Smooth muscle cell (in vitro differentiated cells): ENCODE measurements around the gene PCSK7. TPM values are rescaled to one million over a fixed set of nuclear protein-coding genes. Genes with fewer than 3 reads are reported as not detected.

Experiments
- DNase-seq: peaks from one replicate; lab custom pipeline; 2025; ENCODE audit not compliant: unreplicated experiment; lab: John Stamatoyannopoulos, UW
- H2AFZ ChIP-seq: fragments of 200-600 bp; sonication (generic); 2 replicates; pipeline ENCODE4 v1.6.0; 2016; ENCODE audit warnings: antibody characterized with exemption, low read depth, mild to moderate bottlenecking
- H3F3A ChIP-seq: fragments of 200-600 bp; sonication (generic); 2 replicates; pipeline ENCODE4 v1.6.0; 2017; ENCODE audit warnings: antibody characterized with exemption, low read depth
- H3K27ac ChIP-seq: fragments of 200-600 bp; sonication (generic); 2 replicates; pipeline ENCODE4 v1.5.1; 2016; ENCODE audit warnings: low read depth, mild to moderate bottlenecking
- H3K27me3 ChIP-seq: fragments of 200-600 bp; sonication (generic); 2 replicates; pipeline ENCODE4 v1.6.1; 2016; ENCODE audit warnings: low read depth, mild to moderate bottlenecking
- H3K36me3 ChIP-seq: fragments of 200-600 bp; sonication (generic); 2 replicates; pipeline ENCODE4 v1.5.1; 2016; ENCODE audit warnings: low read depth
- H3K4me1 ChIP-seq: fragments of 200-600 bp; sonication (generic); 2 replicates; pipeline ENCODE4 v1.5.1; 2016; ENCODE audit warnings: low read depth
- H3K4me2 ChIP-seq: fragments of 200-600 bp; sonication (generic); 2 replicates; pipeline ENCODE4 v1.6.0; 2016; ENCODE audit warnings: mild to moderate bottlenecking
- H3K4me3 ChIP-seq: fragments of 200-600 bp; sonication (generic); 2 replicates; pipeline ENCODE4 v1.5.1; 2016; ENCODE audit warnings: mild to moderate bottlenecking
- H3K79me2 ChIP-seq: fragments of 200-600 bp; sonication (generic); 2 replicates; pipeline ENCODE4 v1.6.0; 2016; ENCODE audit warnings: low read depth, mild to moderate bottlenecking
- H3K9ac ChIP-seq: fragments of 200-600 bp; sonication (generic); 2 replicates; pipeline ENCODE4 v1.6.0; 2016; ENCODE audit warnings: low read depth
- H3K9me3 ChIP-seq: fragments of 200-600 bp; sonication (generic); replicated peaks from 2 replicates; pipeline ENCODE4 v1.5.1; 2016; ENCODE audit warnings: low read depth
- H4K20me1 ChIP-seq: fragments of 200-600 bp; sonication (generic); 2 replicates; pipeline ENCODE4 v1.6.0; 2016; ENCODE audit warnings: low read depth
- CTCF ChIP-seq: fragments of 200-600 bp; sonication (generic); IDR thresholded peaks from 2 replicates; pipeline ENCODE4 v1.5.1; 2017; ENCODE audit warnings: borderline replicate concordance, mild to moderate bottlenecking, antibody characterized with exemption; ENCODE audit not compliant: insufficient read depth, poor library complexity, severe bottlenecking
- WGBS: methylation state at CpG from one replicate; pipeline ENCODE4 v1.1.7; 2016; ENCODE audit warnings: low lambda C conversion rate; 5-methylcytosine and 5-hydroxymethylcytosine counted together
- polyA plus RNA-seq: library from polyadenylated mRNA; unstranded; fragments of >200 nt; fragmentation: Nextera tagmentation; extraction: Ambion mirVana; gene quantifications from 2 replicates; pipeline ENCODE4 v1.2.1, GENCODE V29; 2016
- total RNA-seq: library from RNA; depleted of rRNA; stranded (reverse); fragments of >200 nt; gene quantifications from 2 replicates; pipeline ENCODE4 v1.2.3, GENCODE V29; 2014

Gene PCSK7
- total and polyA plus RNA-seq, 2 experiments from 2014 or later: 20.8 to 23.5 TPM

DNA sequence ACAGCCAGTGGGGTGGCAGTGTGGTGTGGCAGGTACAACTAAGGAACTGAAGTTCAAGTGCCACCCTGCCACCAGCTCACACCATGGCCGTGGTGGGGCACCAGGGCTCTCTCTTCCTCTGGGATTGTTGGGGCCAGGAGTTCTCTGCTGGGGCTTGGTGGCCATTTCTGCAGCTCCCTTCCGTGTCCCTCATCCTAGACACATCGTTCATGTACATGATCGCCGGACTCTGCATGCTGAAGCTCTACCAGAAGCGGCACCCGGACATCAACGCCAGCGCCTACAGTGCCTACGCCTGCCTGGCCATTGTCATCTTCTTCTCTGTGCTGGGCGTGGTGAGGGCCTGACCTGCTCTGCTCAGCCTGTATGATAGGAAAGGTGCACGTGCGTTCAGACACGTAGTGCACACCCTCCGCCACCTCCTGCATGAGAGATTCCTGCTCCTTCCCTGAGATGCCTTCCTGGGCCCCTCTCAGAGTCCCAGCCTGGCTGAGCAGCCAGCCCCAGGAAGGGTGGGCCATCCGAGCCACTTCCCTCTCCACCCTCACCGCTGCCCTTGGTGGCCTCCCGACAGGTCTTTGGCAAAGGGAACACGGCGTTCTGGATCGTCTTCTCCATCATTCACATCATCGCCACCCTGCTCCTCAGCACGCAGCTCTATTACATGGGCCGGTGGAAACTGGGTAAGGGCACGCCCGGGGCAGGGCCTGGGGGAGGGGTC is 40.0 kb downstream of the PCSK7 start:
- no peak overlapping the region for H3K4me2 ChIP-seq
- no peak for TF ChIP-seq CTCF
- H4K20me1 ChIP-seq: no peaks in the 10 kb centered on the region
- H3K9ac ChIP-seq: no peak overlapping the region
- DNase-seq: no peak
- 99% methylated on average over 26 of the region's 26 CpGs for WGBS
- H3K36me3 ChIP-seq: no peaks in the 10 kb centered on the region
- no peaks in the 10 kb centered on the region for H3K4me1 ChIP-seq
- H3K79me2 ChIP-seq: no peaks in the 10 kb centered on the region
- no peak overlapping the region for H3K27ac ChIP-seq
- no peak overlapping the region for H2AFZ ChIP-seq
- no peaks in the 10 kb centered on the region for H3K27me3 ChIP-seq
- no peaks in the 10 kb centered on the region for H3K9me3 ChIP-seq
- H3K4me3 ChIP-seq: no peak overlapping the region
- no peaks in the 10 kb centered on the region for H3F3A ChIP-seq

GRCh38 chr11:117189941-117190544 is 41.8 kb downstream of the PCSK7 start:
- H3K4me3 ChIP-seq: no peak overlapping the region
- H3K36me3 ChIP-seq: no peaks in the 10 kb centered on the region
- H3K4me1 ChIP-seq: no peaks in the 10 kb centered on the region
- DNase-seq: no peak
- no peaks in the 10 kb centered on the region for H3F3A ChIP-seq
- no peaks in the 10 kb centered on the region for H4K20me1 ChIP-seq
- no peaks in the 10 kb centered on the region for H3K9me3 ChIP-seq
- H3K79me2 ChIP-seq: no peaks in the 10 kb centered on the region
- WGBS: 96% methylated on average over 7 of the region's 8 CpGs
- H3K9ac ChIP-seq: no peak overlapping the region
- H3K27me3 ChIP-seq: no peaks in the 10 kb centered on the region
- no peak overlapping the region for H3K4me2 ChIP-seq
- H2AFZ ChIP-seq: no peak overlapping the region
- no peak overlapping the region for H3K27ac ChIP-seq
- TF ChIP-seq CTCF: no peak

- DNase-seq: no peak
- Histone ChIP-seq H3K4me1 (no peaks in the 10 kb centered on the region), H3K4me3 (no peak overlapping the region), H4K20me1 (no peaks in the 10 kb centered on the region), H3F3A (no peaks in the 10 kb centered on the region), H3K79me2 (no peaks in the 10 kb centered on the region), H3K9ac (no peak overlapping the region), H3K36me3 (no peaks in the 10 kb centered on the region), H3K27me3 (no peaks in the 10 kb centered on the region), H3K27ac (no peak overlapping the region), H3K4me2 (no peak overlapping the region), H3K9me3 (no peaks in the 10 kb centered on the region), H2AFZ (no peak overlapping the region)
- WGBS: 98% methylated on average over 22 of the region's 22 CpGs
- TF ChIP-seq CTCF: no peak
These were observed 42.5 kb downstream of the PCSK7 start for GRCh38 chr11:117189191-117189940.
